Skeletal muscle cell (primary cell): ENCODE results near the gene CHD6.
A peak's percentile ranks its signal among the peaks of the same experiment; 100 is the strongest.

Experiments
- DNase-seq: peaks from one replicate; pipeline ENCODE4 v3.0.0-alpha.2; 2010; ENCODE audit warnings: low read depth
- H3K4me3 ChIP-seq: 2 replicates; pipeline ENCODE4 v1.5.1; 2011; ENCODE audit warnings: low read depth, mild to moderate bottlenecking, control low read depth, low read length, moderate library complexity

CHD6 gene

GRCh38 chr20:41627001-41627495 lies 8.9 kb upstream of the CHD6 start:
- DNase-seq, result no peak
- H3K4me3 ChIP-seq, result no peak overlapping the region

- DNase-seq, result no peak
Measured at GRCh38 chr20:41623625-41624375, 5.6 kb upstream of the CHD6 start.

GRCh38 chr20:41622584-41622983 lies 4.4 kb upstream of the CHD6 start:
- no peak overlapping the region for H3K4me3 ChIP-seq
- DNase-seq, result no peak

More at GRCh38 chr20:41623625-41624375, 5.6 kb upstream of the CHD6 start:
- H3K4me3 ChIP-seq, result no peak overlapping the region

DNA sequence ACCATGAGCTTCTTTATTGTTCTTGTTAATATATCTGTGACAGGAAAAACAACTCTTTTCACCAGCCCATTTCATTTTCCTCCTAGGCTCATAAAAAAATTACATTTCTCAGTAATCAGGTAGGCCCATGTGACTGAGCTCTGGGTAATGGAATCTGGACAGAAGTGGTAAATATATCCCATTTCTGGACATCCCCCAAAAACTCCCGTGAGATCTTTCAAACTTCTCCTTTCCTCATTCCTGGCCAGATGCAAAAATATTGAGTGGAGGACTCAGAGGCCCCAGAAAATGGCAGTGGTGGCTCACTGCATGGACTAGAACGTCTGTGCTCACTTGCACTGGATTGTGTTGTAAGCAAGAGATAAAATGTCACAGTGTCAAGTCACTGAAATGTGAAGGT lies 3.8 kb upstream of the CHD6 start:
- DNase-seq, result no peak
- no peak overlapping the region for H3K4me3 ChIP-seq

- no peak overlapping the region for H3K4me3 ChIP-seq
- DNase-seq, result no peak
Measured at GRCh38 chr20:41621421-41621820, 3.2 kb upstream of the CHD6 start.

- no peak overlapping the region for H3K4me3 ChIP-seq
- DNase-seq, result no peak
Measured at GRCh38 chr20:41619360-41620100, 1.4 kb upstream of the CHD6 start.

DNA sequence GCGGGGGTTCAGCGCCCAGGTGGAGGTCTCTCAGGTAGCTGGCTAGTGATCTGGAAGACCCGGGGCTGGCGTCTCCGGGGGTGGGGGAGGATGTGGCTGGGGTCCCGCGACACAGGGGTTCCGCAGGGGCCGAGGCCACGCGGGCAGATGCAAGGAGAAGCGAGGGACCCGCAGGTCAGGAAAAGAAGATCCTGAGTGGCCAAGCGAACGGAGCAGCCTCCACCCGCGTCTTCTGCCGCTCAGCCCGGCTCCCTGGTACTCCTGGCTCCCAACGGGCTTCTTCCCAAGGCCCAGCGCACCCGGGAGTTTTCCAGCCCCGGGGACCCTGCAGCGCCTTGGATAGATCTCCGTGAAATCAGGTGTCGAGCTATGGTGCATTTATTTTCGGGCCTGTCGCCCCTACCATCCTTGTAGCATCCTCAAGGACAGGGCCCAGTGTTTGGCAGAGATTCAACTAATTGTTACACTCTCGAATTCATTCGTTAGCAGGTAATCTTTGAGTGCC lies 682 bp upstream of the CHD6 start:
- H3K4me3 ChIP-seq, result peak overlapping the region; percentile 77
- DNase-seq, result no peak

DNA sequence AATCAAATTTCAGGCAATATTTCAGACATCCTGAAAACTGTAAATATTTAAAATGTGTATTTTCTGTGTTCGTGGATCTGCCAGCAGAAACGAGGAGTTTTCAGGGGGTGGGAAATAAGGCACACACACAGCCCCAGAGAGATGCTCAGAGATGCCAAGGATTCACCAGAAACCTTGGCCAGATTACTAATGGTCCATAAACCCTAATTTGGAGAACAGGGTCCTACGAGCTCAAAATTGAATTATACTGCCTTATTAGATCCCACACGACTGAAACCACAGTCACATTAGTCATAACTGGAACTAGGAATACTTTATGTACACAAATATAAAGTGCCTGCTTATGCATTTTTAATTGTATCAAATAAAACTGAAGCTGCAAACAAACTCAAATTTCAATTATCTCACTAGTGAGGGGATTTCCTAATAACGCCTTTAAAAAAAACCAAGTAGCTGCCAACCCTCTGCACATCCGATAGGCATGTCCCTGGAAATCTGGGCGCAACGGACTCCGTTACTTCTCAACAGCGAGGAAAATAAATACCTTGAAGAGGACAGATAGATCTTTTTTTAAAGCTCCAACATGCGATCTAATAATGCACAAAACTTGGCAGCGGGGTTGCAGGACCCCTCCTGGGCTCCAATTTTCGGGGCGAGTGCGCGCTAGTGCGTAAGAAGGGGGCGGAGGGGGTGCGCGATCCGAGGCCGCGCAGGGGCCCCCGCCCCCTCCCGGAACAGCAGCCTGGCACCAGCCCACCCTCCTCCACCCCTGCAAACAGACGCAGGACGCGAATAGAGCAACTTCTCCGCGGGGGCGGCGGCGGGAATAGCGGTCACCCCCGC lies 897 bp downstream of the CHD6 start:
- H3K4me3 ChIP-seq, result peak overlapping the region; percentile 77
- no peak for DNase-seq

GRCh38 chr20:41616228-41616627 lies 1.9 kb downstream of the CHD6 start:
- H3K4me3 ChIP-seq, result no peak overlapping the region
- DNase-seq, result no peak

GRCh38 chr20:41615676-41616075 lies 2.5 kb downstream of the CHD6 start:
- H3K4me3 ChIP-seq, result no peak overlapping the region
- no peak for DNase-seq

GRCh38 chr20:41615110-41615509 lies 3.1 kb downstream of the CHD6 start:
- no peak overlapping the region for H3K4me3 ChIP-seq
- no peak for DNase-seq

DNA sequence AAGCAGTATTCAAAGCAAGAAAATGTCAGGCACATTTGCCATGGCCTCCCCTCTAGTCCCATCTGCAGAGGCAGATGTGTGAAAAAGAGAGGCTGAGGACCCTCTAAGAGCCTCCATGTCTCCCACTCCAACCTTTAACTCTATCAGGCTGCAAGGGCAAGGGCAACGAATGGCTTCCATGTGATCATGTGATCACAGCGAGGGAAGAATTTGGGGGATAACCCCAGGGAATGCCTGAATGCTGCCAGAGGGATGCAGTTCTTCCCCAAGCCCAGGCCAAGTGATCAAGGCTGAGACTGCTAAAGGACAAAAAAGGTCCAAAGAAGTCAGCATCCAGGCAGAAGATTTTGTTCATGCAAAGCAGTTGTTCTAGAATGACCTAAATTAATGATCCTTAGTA lies 4.9 kb downstream of the CHD6 start:
- H3K4me3 ChIP-seq, result no peak overlapping the region
- no peak for DNase-seq

- no peak for DNase-seq
Measured at GRCh38 chr20:41609474-41609873, 8.7 kb downstream of the CHD6 start.

DNA sequence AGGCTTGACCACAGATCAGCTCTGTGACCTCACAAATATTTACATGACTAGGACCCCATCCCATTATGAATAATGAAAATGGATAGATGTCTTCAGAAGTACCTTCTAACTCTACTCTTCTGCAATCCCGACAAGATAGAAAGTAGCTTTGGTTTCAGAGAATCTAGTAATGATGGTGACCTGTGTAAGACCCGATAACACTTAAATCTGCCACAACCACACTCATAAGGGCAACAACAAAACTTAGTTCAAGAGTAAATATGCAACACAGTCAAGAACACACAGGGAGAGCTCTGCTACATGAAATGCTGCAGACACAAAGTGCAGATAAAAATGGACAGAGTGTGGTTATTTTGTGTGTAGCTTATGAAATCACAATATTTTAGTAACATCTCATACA lies 9.6 kb downstream of the CHD6 start:
- DNase-seq, result no peak
- no peak overlapping the region for H3K4me3 ChIP-seq

More at GRCh38 chr20:41609474-41609873, 8.7 kb downstream of the CHD6 start:
- H3K4me3 ChIP-seq, result no peak overlapping the region

- DNase-seq, result no peak
- H3K4me3 ChIP-seq, result no peak overlapping the region
Measured at GRCh38 chr20:41607791-41608190, 10.4 kb downstream of the CHD6 start.

GRCh38 chr20:41604002-41604401 lies 14.2 kb downstream of the CHD6 start:
- H3K4me3 ChIP-seq, result no peak overlapping the region
- DNase-seq, result no peak

DNA sequence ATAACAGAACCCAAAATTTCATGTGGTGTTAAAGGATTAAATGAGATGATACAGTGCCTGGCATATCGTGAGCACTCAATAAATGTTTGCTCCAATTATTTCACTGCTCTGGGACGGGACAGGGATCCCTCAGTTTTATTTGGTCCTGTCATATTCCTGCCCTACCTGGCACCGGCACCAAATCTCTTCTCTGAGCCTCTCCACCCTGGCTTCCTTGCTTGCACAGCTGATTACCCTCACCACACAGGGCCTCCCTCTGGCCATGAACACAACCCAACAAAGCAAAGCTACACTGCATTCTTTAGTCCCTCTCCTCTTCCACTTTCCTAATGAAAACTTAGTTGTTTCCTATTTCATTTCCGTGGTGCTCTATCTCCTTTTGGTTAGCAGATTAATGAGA lies 16.4 kb downstream of the CHD6 start:
- no peak for DNase-seq
- H3K4me3 ChIP-seq, result no peak overlapping the region

DNA sequence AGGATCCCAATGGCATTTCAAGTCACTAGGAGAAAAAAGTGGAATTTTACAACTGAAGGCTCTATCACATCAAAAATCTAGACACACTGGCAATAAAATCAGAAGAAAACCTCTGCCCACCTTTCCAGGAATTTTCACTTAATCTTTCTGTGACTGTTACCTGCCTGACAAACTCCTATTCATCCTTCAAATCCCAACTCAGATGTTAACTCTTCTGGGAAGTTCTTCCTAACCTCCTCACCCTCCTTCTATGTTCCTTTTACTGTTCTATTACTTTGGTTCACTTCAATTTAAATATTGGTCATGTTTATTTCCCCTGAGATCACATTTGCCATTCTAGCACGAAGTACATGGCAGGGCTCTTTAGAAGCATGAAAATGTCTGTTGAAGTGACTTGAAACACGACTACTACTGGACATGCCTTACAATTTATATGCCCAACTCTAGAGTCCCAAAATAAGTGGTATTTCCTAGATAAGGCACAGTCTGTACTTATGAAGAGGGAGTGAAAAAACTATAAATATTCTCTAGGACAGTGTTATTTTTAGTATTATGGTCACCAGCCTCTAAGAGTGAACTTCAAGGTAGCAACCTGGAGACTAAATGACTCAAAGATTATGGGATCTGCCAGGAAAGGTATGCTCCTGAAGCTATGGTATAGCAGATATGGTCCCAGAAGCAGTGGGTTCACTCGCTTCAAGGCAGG lies 17.1 kb downstream of the CHD6 start:
- no peak for DNase-seq
- H3K4me3 ChIP-seq, result no peak overlapping the region

- H3K4me3 ChIP-seq, result no peak overlapping the region
- DNase-seq, result no peak
Measured at GRCh38 chr20:41599699-41600104, 18.5 kb downstream of the CHD6 start.
